ENCODE data around the gene GINS1.

DNA sequence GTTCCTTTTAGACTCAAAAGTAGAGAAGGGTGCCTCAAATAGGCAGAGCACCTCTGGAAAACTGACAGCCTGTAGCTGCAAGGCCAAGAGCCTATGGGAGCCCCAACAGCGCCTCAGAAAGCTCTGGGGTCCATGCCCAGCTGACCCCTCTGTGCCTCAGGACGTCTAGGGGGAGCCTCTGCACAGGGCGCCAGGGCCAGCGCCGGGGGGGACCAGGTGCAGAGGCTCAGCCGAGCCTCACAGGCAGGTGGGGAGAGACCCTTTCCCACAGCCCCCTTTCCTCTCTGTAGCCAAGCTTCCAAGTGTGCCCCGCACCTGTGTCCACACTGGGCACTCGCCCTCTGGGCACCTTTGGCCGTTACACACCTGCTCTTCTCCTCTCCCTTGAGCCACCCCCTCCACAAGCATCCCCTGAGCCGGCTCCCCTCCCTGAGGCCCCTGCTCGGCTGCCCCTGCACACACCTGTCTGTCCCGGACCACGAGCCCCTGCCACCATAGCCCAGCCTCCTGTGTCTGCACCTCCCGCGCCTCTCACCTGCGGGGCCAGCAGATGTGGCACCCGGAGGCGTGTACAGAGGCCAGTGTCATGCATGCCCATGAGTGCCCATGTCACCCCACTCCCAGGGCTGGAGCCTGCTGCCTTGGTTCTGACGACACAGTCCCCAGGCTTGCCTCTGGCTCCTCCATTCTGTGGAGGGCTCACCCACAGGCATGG lies 53.2 kb downstream of the GINS1 start:
- no peak for TF ChIP-seq RAD21 (IDR thresholded peaks at IDR 0.05)
- TF ChIP-seq, protein P1, sequence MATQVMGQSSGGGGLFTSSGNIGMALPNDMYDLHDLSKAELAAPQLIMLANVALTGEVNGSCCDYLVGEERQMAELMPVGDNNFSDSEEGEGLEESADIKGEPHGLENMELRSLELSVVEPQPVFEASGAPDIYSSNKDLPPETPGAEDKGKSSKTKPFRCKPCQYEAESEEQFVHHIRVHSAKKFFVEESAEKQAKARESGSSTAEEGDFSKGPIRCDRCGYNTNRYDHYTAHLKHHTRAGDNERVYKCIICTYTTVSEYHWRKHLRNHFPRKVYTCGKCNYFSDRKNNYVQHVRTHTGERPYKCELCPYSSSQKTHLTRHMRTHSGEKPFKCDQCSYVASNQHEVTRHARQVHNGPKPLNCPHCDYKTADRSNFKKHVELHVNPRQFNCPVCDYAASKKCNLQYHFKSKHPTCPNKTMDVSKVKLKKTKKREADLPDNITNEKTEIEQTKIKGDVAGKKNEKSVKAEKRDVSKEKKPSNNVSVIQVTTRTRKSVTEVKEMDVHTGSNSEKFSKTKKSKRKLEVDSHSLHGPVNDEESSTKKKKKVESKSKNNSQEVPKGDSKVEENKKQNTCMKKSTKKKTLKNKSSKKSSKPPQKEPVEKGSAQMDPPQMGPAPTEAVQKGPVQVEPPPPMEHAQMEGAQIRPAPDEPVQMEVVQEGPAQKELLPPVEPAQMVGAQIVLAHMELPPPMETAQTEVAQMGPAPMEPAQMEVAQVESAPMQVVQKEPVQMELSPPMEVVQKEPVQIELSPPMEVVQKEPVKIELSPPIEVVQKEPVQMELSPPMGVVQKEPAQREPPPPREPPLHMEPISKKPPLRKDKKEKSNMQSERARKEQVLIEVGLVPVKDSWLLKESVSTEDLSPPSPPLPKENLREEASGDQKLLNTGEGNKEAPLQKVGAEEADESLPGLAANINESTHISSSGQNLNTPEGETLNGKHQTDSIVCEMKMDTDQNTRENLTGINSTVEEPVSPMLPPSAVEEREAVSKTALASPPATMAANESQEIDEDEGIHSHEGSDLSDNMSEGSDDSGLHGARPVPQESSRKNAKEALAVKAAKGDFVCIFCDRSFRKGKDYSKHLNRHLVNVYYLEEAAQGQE (IDR thresholded peaks at IDR 0.05) = no peak
- TF ChIP-seq, protein P2, sequence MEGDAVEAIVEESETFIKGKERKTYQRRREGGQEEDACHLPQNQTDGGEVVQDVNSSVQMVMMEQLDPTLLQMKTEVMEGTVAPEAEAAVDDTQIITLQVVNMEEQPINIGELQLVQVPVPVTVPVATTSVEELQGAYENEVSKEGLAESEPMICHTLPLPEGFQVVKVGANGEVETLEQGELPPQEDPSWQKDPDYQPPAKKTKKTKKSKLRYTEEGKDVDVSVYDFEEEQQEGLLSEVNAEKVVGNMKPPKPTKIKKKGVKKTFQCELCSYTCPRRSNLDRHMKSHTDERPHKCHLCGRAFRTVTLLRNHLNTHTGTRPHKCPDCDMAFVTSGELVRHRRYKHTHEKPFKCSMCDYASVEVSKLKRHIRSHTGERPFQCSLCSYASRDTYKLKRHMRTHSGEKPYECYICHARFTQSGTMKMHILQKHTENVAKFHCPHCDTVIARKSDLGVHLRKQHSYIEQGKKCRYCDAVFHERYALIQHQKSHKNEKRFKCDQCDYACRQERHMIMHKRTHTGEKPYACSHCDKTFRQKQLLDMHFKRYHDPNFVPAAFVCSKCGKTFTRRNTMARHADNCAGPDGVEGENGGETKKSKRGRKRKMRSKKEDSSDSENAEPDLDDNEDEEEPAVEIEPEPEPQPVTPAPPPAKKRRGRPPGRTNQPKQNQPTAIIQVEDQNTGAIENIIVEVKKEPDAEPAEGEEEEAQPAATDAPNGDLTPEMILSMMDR (IDR thresholded peaks at IDR 0.05; ENCODE audit: low read depth, low read length, missing input control) = no peak
- TF ChIP-seq TAF1 (conservative IDR thresholded peaks at IDR 0.05) = no peak
- TF ChIP-seq, protein P3, sequence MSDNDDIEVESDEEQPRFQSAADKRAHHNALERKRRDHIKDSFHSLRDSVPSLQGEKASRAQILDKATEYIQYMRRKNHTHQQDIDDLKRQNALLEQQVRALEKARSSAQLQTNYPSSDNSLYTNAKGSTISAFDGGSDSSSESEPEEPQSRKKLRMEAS (IDR thresholded peaks at IDR 0.05) = no peak
- no peak for TF ChIP-seq FOXA1 (IDR thresholded peaks at IDR 0.05)
- TF ChIP-seq EGR1 (IDR thresholded peaks at IDR 0.05; ENCODE audit: low read depth in 2 of 2) = no peak
- TF ChIP-seq SP1 (IDR thresholded peaks at IDR 0.05) = no peak
